SU-DHL-6 (cell line): ENCODE data around the gene NBEA.

Source experiments
- H2AFZ ChIP-seq: fragments of 200-600 bp; sonication (generic); 2 replicates; pipeline ENCODE4 v1.6.1; 2014; ENCODE audit warnings: low read depth, mild to moderate bottlenecking, moderate library complexity, mixed read lengths, antibody characterized with exemption, low read length; ENCODE audit not compliant: severe bottlenecking
- H3F3A ChIP-seq: fragments of 200-600 bp; shearing (Covaris generic); 2 replicates; pipeline ENCODE4 v1.6.0; 2016; ENCODE audit warnings: antibody characterized with exemption, mild to moderate bottlenecking; ENCODE audit not compliant: insufficient read depth
- H3K27ac ChIP-seq: fragments of 200-600 bp; sonication (generic); 2 replicates; pipeline ENCODE4 v1.5.1; 2016; ENCODE audit warnings: low read depth, mild to moderate bottlenecking, low read length, moderate library complexity, mixed read lengths
- H3K27me3 ChIP-seq: fragments of 200-600 bp; sonication (generic), shearing (Covaris generic); 2 replicates; pipeline ENCODE4 v1.6.0; 2014; ENCODE audit warnings: mild to moderate bottlenecking, low read length
- H3K36me3 ChIP-seq: fragments of 200-600 bp; sonication (generic); 2 replicates; pipeline ENCODE4 v1.6.1; 2014; ENCODE audit warnings: mild to moderate bottlenecking, low read length, mixed read lengths
- H3K4me2 ChIP-seq: fragments of 300-600, 200-600 bp; shearing (Covaris generic), sonication (generic); 2 replicates; pipeline ENCODE4 v1.6.0; 2014; ENCODE audit warnings: low read length, low read depth, mild to moderate bottlenecking; ENCODE audit not compliant: poor library complexity, severe bottlenecking
- H3K4me3 ChIP-seq: fragments of 200-600 bp; sonication (generic); 2 replicates; pipeline ENCODE4 v1.5.1; 2014; ENCODE audit warnings: antibody characterized with exemption, low read length, mild to moderate bottlenecking, mixed read lengths; ENCODE audit not compliant: insufficient read depth, poor library complexity, severe bottlenecking
- H3K79me2 ChIP-seq: fragments of 200-600 bp; sonication (generic); 2 replicates; pipeline ENCODE4 v1.6.1; 2014; ENCODE audit warnings: mild to moderate bottlenecking, low read length, moderate library complexity; ENCODE audit not compliant: insufficient read depth
- H3K9ac ChIP-seq: fragments of 200-600 bp; sonication (generic); 2 replicates; pipeline ENCODE4 v1.7.0; 2014; ENCODE audit warnings: mild to moderate bottlenecking, low read length
- H3K9me2 ChIP-seq: fragments of 200-600 bp; sonication (generic); replicated peaks from 2 replicates; pipeline ENCODE4 v1.6.1; 2014; ENCODE audit warnings: low read length; ENCODE audit not compliant: insufficient read depth
- H3K9me3 ChIP-seq: fragments of 200-600 bp; sonication (generic); 2 replicates; pipeline ENCODE4 v1.6.1; 2014; ENCODE audit warnings: low read length, mixed read lengths; ENCODE audit not compliant: insufficient read depth
- H4K20me1 ChIP-seq: fragments of 200-600 bp; sonication (generic); 2 replicates; pipeline ENCODE4 v1.6.1; 2014; ENCODE audit warnings: low read depth, mild to moderate bottlenecking, antibody characterized with exemption, low read length, moderate library complexity, mixed read lengths
- CTCF ChIP-seq: fragments of 200-600 bp; sonication (generic); IDR thresholded peaks from one replicate; pipeline ENCODE4 v1.5.1; 2017; ENCODE audit warnings: antibody characterized with exemption, mild to moderate bottlenecking, low read length, moderate library complexity; ENCODE audit not compliant: insufficient read depth, poor library complexity, severe bottlenecking
- EZH2phosphoT487 ChIP-seq: fragments of 200-600 bp; sonication (generic), shearing (Covaris generic); conservative IDR thresholded peaks from 2 replicates; pipeline ENCODE4 v1.6.1; 2018; ENCODE audit warnings: mild to moderate bottlenecking, antibody characterized with exemption, low read length, moderate library complexity, mixed read lengths

Gene NBEA

GRCh38 chr13:34951528-34951927 is 9.5 kb downstream of the NBEA start:
- H3K9me3 ChIP-seq: peaks cover 10% of the 10 kb centered on the region; the same call in 1 of the 2 replicates
- no peak overlapping the region for H3K4me3 ChIP-seq
- no peak overlapping the region for H3K9ac ChIP-seq
- no peak for TF ChIP-seq CTCF
- no peak for TF ChIP-seq EZH2phosphoT487
- no peaks in the 10 kb centered on the region for H3K36me3 ChIP-seq
- no peaks in the 10 kb centered on the region for H4K20me1 ChIP-seq
- no peak overlapping the region for H2AFZ ChIP-seq
- no peaks in the 10 kb centered on the region for H3F3A ChIP-seq
- H3K27me3 ChIP-seq: no peaks in the 10 kb centered on the region
- no peaks in the 10 kb centered on the region for H3K9me2 ChIP-seq
- no peaks in the 10 kb centered on the region; the same call in 1 of the 2 replicates for H3K79me2 ChIP-seq
- H3K4me2 ChIP-seq: no peak overlapping the region
- no peak overlapping the region for H3K27ac ChIP-seq

DNA sequence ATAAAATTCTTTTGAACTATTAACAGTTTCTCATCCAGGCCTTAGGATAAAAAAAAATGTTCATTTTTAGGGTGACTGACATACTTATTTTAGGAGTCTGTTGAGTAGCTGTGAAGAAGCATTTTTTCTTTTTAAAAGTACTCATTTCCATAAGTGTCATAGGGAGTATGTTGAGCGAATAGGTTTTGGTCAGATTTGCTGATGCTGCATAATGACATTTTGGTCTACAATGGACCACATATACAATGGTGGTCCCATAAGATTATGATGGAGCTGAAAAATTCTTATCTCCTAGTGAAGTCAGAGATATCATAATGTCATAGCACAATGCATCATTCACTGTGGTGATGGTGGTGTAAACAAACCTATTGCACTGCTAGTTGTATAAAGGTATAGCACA is 17.4 kb downstream of the NBEA start:
- Histone ChIP-seq H2AFZ (no peak overlapping the region), H3K9me3 (peaks cover 1% of the 10 kb centered on the region; the same call in 1 of the 2 replicates), H4K20me1 (no peaks in the 10 kb centered on the region), H3K4me3 (no peak overlapping the region), H3K9ac (no peak overlapping the region), H3K4me2 (no peak overlapping the region), H3K9me2 (no peaks in the 10 kb centered on the region), H3K79me2 (no peaks in the 10 kb centered on the region; the same call in 1 of the 2 replicates), H3K27ac (no peak overlapping the region), H3K36me3 (no peaks in the 10 kb centered on the region), H3K27me3 (no peaks in the 10 kb centered on the region), H3F3A (no peaks in the 10 kb centered on the region)
- TF ChIP-seq CTCF: no peak

DNA sequence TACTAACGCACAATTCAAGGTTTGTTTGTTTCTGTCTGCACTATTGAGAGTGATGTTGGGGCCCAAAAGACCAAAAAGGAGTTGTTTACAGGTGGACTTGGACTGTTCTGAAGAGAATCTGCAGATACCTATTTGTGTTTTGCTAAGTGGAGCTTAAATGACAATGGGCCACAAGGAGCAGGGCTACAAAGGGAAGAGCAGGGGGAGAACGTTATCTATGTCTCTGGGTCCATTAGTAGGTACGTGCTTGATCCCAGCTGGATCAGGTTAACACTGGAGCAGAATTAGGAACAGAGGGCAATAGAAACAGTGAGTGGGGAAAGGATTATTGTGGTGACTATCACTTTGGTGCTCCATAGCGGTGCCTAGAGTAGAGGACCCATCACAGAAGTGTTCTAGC is 22.5 kb downstream of the NBEA start:
- H3K4me2 ChIP-seq: no peak overlapping the region
- H3K79me2 ChIP-seq: no peaks in the 10 kb centered on the region
- no peaks in the 10 kb centered on the region for H3K27me3 ChIP-seq
- H2AFZ ChIP-seq: no peak overlapping the region
- H3K9ac ChIP-seq: no peak overlapping the region
- no peaks in the 10 kb centered on the region for H4K20me1 ChIP-seq
- H3K27ac ChIP-seq: no peak overlapping the region
- H3F3A ChIP-seq: no peaks in the 10 kb centered on the region
- H3K9me3 ChIP-seq: no peaks in the 10 kb centered on the region
- no peak overlapping the region for H3K4me3 ChIP-seq
- no peaks in the 10 kb centered on the region for H3K36me3 ChIP-seq
- H3K9me2 ChIP-seq: no peaks in the 10 kb centered on the region
- no peak for TF ChIP-seq CTCF
- TF ChIP-seq EZH2phosphoT487: no peak
